Stromal cell of bone marrow (primary cell): ENCODE results near the gene NEURL1B.
"Not testable (repeated sequence)": the region's sequence is repeated elsewhere in the genome, so short reads cannot be mapped to it uniquely, and the experiment has no call there.

Experiments
- DNase-seq: peaks from one replicate; pipeline ENCODE4 v3.0.0-alpha.2; 2012; ENCODE audit warnings: low read depth

Gene NEURL1B

GRCh38 chr5:172657524-172658233, 16.6 kb downstream of the NEURL1B start:
- DNase-seq = not testable (repeated sequence)

GRCh38 chr5:172658391-172658790, 17.3 kb downstream of the NEURL1B start:
- no peak for DNase-seq

- no peak for DNase-seq
Observed at GRCh38 chr5:172658961-172659501, 18.0 kb downstream of the NEURL1B start.

GRCh38 chr5:172659570-172659908, 18.5 kb downstream of the NEURL1B start:
- DNase-seq = no peak

- no peak for DNase-seq
Observed at GRCh38 chr5:172659909-172660628, 19.0 kb downstream of the NEURL1B start.

GRCh38 chr5:172660974-172661373, 19.9 kb downstream of the NEURL1B start:
- DNase-seq = no peak

GRCh38 chr5:172661526-172661925, 20.5 kb downstream of the NEURL1B start:
- no peak for DNase-seq

GRCh38 chr5:172662596-172662995, 21.5 kb downstream of the NEURL1B start:
- DNase-seq = no peak

GRCh38 chr5:172664018-172664417, 23.0 kb downstream of the NEURL1B start:
- no peak for DNase-seq

GRCh38 chr5:172664681-172665541, 23.8 kb downstream of the NEURL1B start:
- DNase-seq = no peak

GRCh38 chr5:172666251-172666650, 25.2 kb downstream of the NEURL1B start:
- no peak for DNase-seq

GRCh38 chr5:172667786-172668593, 26.9 kb downstream of the NEURL1B start:
- DNase-seq = no peak

GRCh38 chr5:172668594-172669071, 27.6 kb downstream of the NEURL1B start:
- no peak for DNase-seq

GRCh38 chr5:172669386-172670004, 28.4 kb downstream of the NEURL1B start:
- DNase-seq = no peak

- no peak for DNase-seq
Observed at GRCh38 chr5:172670005-172670402, 28.9 kb downstream of the NEURL1B start.

GRCh38 chr5:172670444-172670843, 29.4 kb downstream of the NEURL1B start:
- no peak for DNase-seq

GRCh38 chr5:172671091-172671490, 30.0 kb downstream of the NEURL1B start:
- no peak for DNase-seq

- no peak for DNase-seq
Observed at GRCh38 chr5:172672681-172673080, 31.6 kb downstream of the NEURL1B start.

- no peak for DNase-seq
Observed at GRCh38 chr5:172674155-172674554, 33.1 kb downstream of the NEURL1B start.

GRCh38 chr5:172676914-172677475, 35.9 kb downstream of the NEURL1B start:
- DNase-seq = no peak
